ENCODE data around the gene IL27RA.

The IL27RA gene

GRCh38 chr19:14091081-14091812 lies 59.7 kb downstream of the IL27RA start:
- peak; percentile 18 for TF ChIP-seq CTCF (IDR thresholded peaks at IDR 0.05; ENCODE audit: low read depth, low read length, missing control alignments)
- peak overlapping the region; percentile 94 for H3K4me3 ChIP-seq (ENCODE audit: low read depth, low read length)
- DNase-seq (ENCODE audit: low read depth), result no peak

- H3K4me3 ChIP-seq (ENCODE audit: low read depth, low read length), result peak overlapping the region; percentile 94
- no peak for TF ChIP-seq CTCF (IDR thresholded peaks at IDR 0.05; ENCODE audit: low read depth, low read length, missing control alignments)
- DNase-seq (ENCODE audit: low read depth), result no peak
These were observed 60.4 kb downstream of the IL27RA start for GRCh38 chr19:14091813-14092462.

DNA sequence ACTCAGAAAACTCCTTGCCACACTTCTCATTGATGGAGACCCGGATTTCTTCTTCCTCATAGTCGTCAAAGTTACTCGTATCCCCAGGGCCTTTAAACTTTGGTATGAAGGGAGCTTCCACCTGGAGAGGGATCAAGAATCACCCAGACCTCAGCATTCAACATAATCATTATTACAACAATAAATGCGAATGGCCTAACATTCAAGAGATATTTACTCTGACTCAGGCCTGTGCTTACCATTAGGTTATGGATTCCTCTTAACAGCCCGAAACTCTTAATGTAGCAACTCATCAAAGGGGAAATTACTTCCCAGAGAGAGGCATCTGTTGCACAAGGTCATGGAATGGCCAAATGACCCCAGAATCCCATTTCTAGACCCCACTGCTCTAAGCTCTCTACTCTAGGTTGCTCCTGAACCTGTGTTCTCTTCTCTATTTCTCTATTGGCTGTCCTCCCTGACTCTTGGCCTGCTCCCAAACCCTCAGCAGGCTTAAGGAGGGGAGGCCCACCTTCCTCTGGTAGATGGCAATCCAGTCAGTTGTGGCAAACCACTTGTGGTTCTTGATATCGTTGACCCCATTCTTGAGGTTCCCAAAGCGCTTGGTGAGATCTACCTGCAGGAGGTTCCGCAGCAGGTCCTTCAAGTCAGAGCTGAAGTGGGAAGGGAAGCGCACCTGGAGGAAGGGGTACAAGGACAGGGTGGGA lies 61.7 kb downstream of the IL27RA start:
- no peak for DNase-seq (ENCODE audit: low read depth)
- no peak for TF ChIP-seq CTCF (IDR thresholded peaks at IDR 0.05; ENCODE audit: low read depth, low read length, missing control alignments)
- no peak overlapping the region for H3K4me3 ChIP-seq (ENCODE audit: low read depth, low read length)

DNA sequence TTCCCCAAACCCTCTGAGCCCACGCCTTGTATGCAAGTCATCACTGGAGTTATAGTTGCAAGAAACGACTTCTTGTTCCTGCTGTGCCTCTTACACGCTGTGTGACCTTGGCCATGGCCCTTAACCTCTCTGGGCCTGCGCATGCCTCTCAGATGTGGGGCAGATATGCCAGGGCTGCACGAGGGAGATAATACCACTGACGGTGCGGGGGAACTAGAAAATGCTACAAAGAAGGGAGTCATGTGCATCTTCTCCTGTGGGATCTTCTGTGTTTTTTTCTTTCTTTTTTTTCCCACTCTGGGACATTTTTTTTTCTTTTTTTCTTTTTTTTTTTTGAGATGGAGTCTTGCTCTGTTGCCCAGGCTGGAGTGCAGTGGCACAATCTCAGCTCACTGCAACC lies 63.3 kb downstream of the IL27RA start:
- no peak for TF ChIP-seq CTCF (IDR thresholded peaks at IDR 0.05; ENCODE audit: low read depth, low read length, missing control alignments)
- no peak for DNase-seq (ENCODE audit: low read depth)
- H3K4me3 ChIP-seq (ENCODE audit: low read depth, low read length), result no peak overlapping the region

DNA sequence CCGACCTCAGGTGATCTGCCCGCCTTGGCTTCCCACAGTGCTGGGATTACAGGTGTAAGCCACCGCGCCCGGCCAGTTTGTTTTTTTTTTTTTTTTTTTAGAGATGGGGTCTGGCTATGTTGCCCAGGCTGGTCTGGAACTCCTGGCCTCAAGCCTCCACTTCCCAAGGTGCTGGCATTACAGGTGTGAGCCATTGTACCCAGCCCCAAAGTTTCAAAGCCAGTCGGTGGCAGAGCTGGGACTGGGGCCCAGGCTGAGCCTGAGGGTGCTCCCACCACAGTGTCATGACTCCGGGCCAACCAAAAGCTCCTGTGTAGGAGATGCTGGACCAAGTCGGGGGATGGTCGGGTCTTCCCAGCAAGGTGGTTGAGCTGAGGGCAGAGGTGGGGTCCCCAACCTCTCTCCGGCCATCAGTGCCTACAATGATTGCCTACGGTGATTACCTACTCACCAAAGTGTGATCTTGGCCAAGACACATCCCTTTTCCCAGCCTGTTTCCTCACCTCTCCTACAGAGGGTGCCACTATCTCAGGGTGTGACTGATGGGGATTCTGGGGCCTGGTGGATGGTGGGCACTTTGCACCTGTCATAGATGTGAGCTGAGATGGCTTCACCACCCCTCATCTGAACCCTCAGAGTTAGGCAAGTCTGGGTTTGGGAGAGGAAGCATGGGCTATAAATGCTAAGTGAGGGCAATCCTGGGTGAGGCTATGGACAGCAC lies 64.9 kb downstream of the IL27RA start:
- H3K4me3 ChIP-seq (ENCODE audit: low read depth, low read length), result no peak overlapping the region
- TF ChIP-seq CTCF (IDR thresholded peaks at IDR 0.05; ENCODE audit: low read depth, low read length, missing control alignments), result no peak
- no peak for DNase-seq (ENCODE audit: low read depth)

DNA sequence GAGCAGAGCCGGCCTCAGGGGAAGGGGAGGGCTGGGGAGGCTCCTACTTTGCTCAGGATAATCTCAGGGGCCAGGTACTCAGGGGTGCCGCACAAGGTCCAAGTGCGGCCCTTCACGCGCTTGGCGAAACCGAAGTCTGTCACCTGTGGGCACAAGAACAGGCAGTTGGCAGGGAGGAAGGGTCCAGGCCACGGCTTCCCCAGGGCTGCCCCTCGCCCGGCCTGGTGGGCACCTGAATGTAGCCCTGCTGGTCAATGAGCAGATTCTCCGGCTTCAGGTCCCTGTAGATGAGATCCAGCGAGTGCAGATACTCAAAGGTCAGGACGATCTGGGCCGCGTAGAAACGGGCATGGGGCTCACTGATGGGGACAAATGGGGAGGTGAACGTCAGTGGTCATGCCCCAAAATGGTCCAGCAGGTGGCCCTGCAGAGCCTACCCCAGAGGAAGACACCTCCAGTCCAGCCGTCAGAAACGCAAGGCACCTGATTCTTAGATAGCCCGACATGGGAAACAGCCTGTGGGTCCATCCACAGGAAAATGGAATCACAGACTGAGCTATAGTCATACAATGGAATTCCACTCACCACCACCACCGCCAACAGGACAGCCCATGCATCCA lies 66.1 kb downstream of the IL27RA start:
- TF ChIP-seq CTCF (IDR thresholded peaks at IDR 0.05; ENCODE audit: low read depth, low read length, missing control alignments), result no peak
- H3K4me3 ChIP-seq (ENCODE audit: low read depth, low read length), result no peak overlapping the region
- no peak for DNase-seq (ENCODE audit: low read depth)
